ENCODE measurements around the gene GKAP1.

Gene GKAP1

GRCh38 chr9:83772860-83773259 is 44.7 kb downstream of the GKAP1 start:
- Histone ChIP-seq H3K9me3 (ENCODE audit: insufficient read depth, low read length, severe bottlenecking) (no peaks in the 10 kb centered on the region), H3K36me3 (ENCODE audit: insufficient read depth, low read length) (no peaks in the 10 kb centered on the region), H3K4me3 (ENCODE audit: low read depth in 1 of 2, low read length in 2 of 2) (no peak overlapping the region), H3K4me1 (ENCODE audit: insufficient read depth, low read length) (no peaks in the 10 kb centered on the region), H3K9ac (ENCODE audit: low read depth, low read length) (no peak overlapping the region), H4K20me1 (ENCODE audit: insufficient read depth, low read length) (no peaks in the 10 kb centered on the region), H3K79me2 (ENCODE audit: insufficient read depth, low read length) (no peaks in the 10 kb centered on the region), H2AFZ (ENCODE audit: low read depth, low read length) (no peak overlapping the region), H3K27ac (ENCODE audit: low read length) (no peak overlapping the region), H3K4me2 (ENCODE audit: insufficient read depth, low read length) (no peak overlapping the region), H3K27me3 (ENCODE audit: insufficient read depth, low read length, poor library complexity) (no peaks in the 10 kb centered on the region)
- ATAC-seq (ENCODE audit: insufficient read depth, low read depth) (no peak), DNase-seq (no peak)
- TF ChIP-seq, protein P1, sequence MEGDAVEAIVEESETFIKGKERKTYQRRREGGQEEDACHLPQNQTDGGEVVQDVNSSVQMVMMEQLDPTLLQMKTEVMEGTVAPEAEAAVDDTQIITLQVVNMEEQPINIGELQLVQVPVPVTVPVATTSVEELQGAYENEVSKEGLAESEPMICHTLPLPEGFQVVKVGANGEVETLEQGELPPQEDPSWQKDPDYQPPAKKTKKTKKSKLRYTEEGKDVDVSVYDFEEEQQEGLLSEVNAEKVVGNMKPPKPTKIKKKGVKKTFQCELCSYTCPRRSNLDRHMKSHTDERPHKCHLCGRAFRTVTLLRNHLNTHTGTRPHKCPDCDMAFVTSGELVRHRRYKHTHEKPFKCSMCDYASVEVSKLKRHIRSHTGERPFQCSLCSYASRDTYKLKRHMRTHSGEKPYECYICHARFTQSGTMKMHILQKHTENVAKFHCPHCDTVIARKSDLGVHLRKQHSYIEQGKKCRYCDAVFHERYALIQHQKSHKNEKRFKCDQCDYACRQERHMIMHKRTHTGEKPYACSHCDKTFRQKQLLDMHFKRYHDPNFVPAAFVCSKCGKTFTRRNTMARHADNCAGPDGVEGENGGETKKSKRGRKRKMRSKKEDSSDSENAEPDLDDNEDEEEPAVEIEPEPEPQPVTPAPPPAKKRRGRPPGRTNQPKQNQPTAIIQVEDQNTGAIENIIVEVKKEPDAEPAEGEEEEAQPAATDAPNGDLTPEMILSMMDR (IDR thresholded peaks at IDR 0.05; ENCODE audit: borderline replicate concordance, extremely low read depth, low read length, poor library complexity, severe bottlenecking) = no peak
- no peak for TF ChIP-seq EZH2 (IDR thresholded peaks at IDR 0.05; ENCODE audit: borderline replicate concordance, low read depth, low read length, severe bottlenecking)

GRCh38 chr9:83765376-83765775 is 52.2 kb downstream of the GKAP1 start:
- H2AFZ ChIP-seq (ENCODE audit: low read depth, low read length) = no peak overlapping the region
- no peaks in the 10 kb centered on the region for H3K36me3 ChIP-seq (ENCODE audit: insufficient read depth, low read length)
- H3K4me1 ChIP-seq (ENCODE audit: insufficient read depth, low read length) = no peaks in the 10 kb centered on the region
- ATAC-seq (ENCODE audit: insufficient read depth, low read depth) (no peak), DNase-seq (no peak)
- TF ChIP-seq EZH2 (IDR thresholded peaks at IDR 0.05; ENCODE audit: borderline replicate concordance, low read depth, low read length, severe bottlenecking) = no peak
- TF ChIP-seq, protein P1 (IDR thresholded peaks at IDR 0.05; ENCODE audit: borderline replicate concordance, extremely low read depth, low read length, poor library complexity, severe bottlenecking) = no peak
- no peaks in the 10 kb centered on the region for H3K79me2 ChIP-seq (ENCODE audit: insufficient read depth, low read length)
- H3K27me3 ChIP-seq (ENCODE audit: insufficient read depth, low read length, poor library complexity) = no peaks in the 10 kb centered on the region
- no peak overlapping the region for H3K9ac ChIP-seq (ENCODE audit: low read depth, low read length)
- H3K27ac ChIP-seq (ENCODE audit: low read length) = no peak overlapping the region
- H4K20me1 ChIP-seq (ENCODE audit: insufficient read depth, low read length) = no peaks in the 10 kb centered on the region
- H3K4me3 ChIP-seq (ENCODE audit: low read depth in 1 of 2, low read length in 2 of 2) = no peak overlapping the region
- no peaks in the 10 kb centered on the region for H3K9me3 ChIP-seq (ENCODE audit: insufficient read depth, low read length, severe bottlenecking)
- no peak overlapping the region for H3K4me2 ChIP-seq (ENCODE audit: insufficient read depth, low read length)

DNA sequence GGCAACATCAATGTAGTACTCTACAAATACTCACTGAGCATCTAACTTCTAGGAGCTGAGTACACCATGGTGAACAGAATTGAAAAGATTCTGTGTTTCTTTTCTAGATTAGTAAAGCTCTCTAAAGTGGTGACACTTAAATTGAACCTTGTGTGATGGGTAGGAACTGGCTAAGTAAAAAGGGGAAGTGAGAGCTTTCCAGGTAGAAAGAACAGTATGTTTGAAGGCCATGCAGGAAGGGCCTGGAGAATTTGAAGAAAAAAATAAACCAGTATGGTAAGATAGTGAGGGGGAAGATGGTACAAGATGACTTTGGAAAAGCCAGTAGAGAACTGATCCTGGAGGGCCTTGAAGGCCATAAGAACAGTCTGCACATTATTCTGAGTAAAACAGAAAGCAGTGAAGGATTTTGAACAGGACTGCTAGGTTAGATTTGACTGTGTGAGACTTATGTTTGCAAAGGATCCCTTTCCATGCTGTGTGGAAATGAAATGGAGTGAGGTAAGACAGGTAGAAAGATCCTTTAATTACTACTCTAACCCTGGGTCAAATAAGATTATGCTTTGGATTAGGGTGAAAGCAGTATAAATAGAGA is 63.1 kb downstream of the GKAP1 start:
- no peak overlapping the region for H3K9ac ChIP-seq (ENCODE audit: low read depth, low read length)
- ATAC-seq (ENCODE audit: insufficient read depth, low read depth) = no peak
- no peak for DNase-seq

More for the DNA sequence above, 63.1 kb downstream of the GKAP1 start:
- H3K4me3 ChIP-seq (ENCODE audit: low read depth in 1 of 2, low read length in 2 of 2) = no peak overlapping the region
- no peaks in the 10 kb centered on the region for H3K27me3 ChIP-seq (ENCODE audit: insufficient read depth, low read length, poor library complexity)
- H3K27ac ChIP-seq (ENCODE audit: low read length) = no peak overlapping the region
- no peaks in the 10 kb centered on the region for H3K79me2 ChIP-seq (ENCODE audit: insufficient read depth, low read length)
- no peaks in the 10 kb centered on the region for H3K9me3 ChIP-seq (ENCODE audit: insufficient read depth, low read length, severe bottlenecking)
- no peaks in the 10 kb centered on the region for H4K20me1 ChIP-seq (ENCODE audit: insufficient read depth, low read length)
- no peaks in the 10 kb centered on the region for H3K36me3 ChIP-seq (ENCODE audit: insufficient read depth, low read length)
- H2AFZ ChIP-seq (ENCODE audit: low read depth, low read length) = no peak overlapping the region
- no peaks in the 10 kb centered on the region for H3K4me1 ChIP-seq (ENCODE audit: insufficient read depth, low read length)
- TF ChIP-seq, protein P1 (IDR thresholded peaks at IDR 0.05; ENCODE audit: borderline replicate concordance, extremely low read depth, low read length, poor library complexity, severe bottlenecking) = no peak
- TF ChIP-seq EZH2 (IDR thresholded peaks at IDR 0.05; ENCODE audit: borderline replicate concordance, low read depth, low read length, severe bottlenecking) = no peak
- H3K4me2 ChIP-seq (ENCODE audit: insufficient read depth, low read length) = no peak overlapping the region
